ENCODE measurements around the gene ADAMTS12. TPM values are rescaled to one million over a fixed set of nuclear protein-coding genes. Genes with fewer than 3 reads are reported as not detected.

The ADAMTS12 gene
- total and polyA plus RNA-seq, 10 of the 15 experiments (the other 5 are each of a cell fraction or from before 2014, with no cell fraction given): 0.11 to 35.8 (median 20.7) TPM

- Histone ChIP-seq H4K20me1 (ENCODE audit: control insufficient read depth, insufficient read depth) (no peaks in the 10 kb centered on the region), H3K27me3 (replicated peaks in 1 of 2; ENCODE audit: control insufficient read depth in 2 of 2, insufficient read depth in 2 of 2, low read length in 1 of 2) (no peaks in the 10 kb centered on the region), H3K4me2 (ENCODE audit: control insufficient read depth, insufficient read depth) (no peak overlapping the region), H3K9me3 (replicated peaks; ENCODE audit: control insufficient read depth, insufficient read depth, low read length) (no peaks in the 10 kb centered on the region), H3K4me1 (ENCODE audit: control insufficient read depth, insufficient read depth, low read length) (no peaks in the 10 kb centered on the region), H3K9ac (ENCODE audit: control insufficient read depth, insufficient read depth, low read length) (no peak overlapping the region), H3K27ac (ENCODE audit: control insufficient read depth, insufficient read depth) (no peak overlapping the region), H3K4me3 (no peak overlapping the region), H2AFZ (ENCODE audit: control insufficient read depth, low read depth, low read length) (no peak overlapping the region), H3K79me2 (ENCODE audit: control insufficient read depth, insufficient read depth, low read length) (no peaks in the 10 kb centered on the region), H3K36me3 (ENCODE audit: control insufficient read depth in 2 of 2, insufficient read depth in 2 of 2, low read length in 1 of 2) (no peaks in the 10 kb centered on the region)
- ChIA-PET RAD21 (ENCODE audit: unreplicated experiment) (no interaction called here), POLR2A (no interaction called here), CTCF (no interaction called here), SMC1A (ENCODE audit: uncharacterized antibody, unreplicated experiment) (interaction anchor here (1.3 kb wide), 1 partner anchor 13 kb away, joined by 5 read pairs; no protein-coding TSS in a partner anchor)
- 50% methylated on average over 2 of the region's 2 CpGs for WGBS (ENCODE audit: insufficient coverage, insufficient replicate concordance, low lambda C conversion rate, missing lambda C conversion rate)
- in situ Hi-C loops (cut with MboI): no loop called here
- BruUV-seq (replicated peaks): no TSS peak
- ATAC-seq: no peak
- intact Hi-C loops (cut with micrococcal nuclease; ENCODE audit: unreplicated experiment): no loop called here
- TF ChIP-seq SIX5 (IDR thresholded peaks at IDR 0.05; ENCODE audit: low read depth, low read length, severe bottlenecking) (no peak), KLF5 (IDR thresholded peaks at IDR 0.05; ENCODE audit: partially characterized antibody) (no peak), PML (IDR thresholded peaks at IDR 0.05; ENCODE audit: low read length) (no peak)
- TF ChIP-seq, protein P1, sequence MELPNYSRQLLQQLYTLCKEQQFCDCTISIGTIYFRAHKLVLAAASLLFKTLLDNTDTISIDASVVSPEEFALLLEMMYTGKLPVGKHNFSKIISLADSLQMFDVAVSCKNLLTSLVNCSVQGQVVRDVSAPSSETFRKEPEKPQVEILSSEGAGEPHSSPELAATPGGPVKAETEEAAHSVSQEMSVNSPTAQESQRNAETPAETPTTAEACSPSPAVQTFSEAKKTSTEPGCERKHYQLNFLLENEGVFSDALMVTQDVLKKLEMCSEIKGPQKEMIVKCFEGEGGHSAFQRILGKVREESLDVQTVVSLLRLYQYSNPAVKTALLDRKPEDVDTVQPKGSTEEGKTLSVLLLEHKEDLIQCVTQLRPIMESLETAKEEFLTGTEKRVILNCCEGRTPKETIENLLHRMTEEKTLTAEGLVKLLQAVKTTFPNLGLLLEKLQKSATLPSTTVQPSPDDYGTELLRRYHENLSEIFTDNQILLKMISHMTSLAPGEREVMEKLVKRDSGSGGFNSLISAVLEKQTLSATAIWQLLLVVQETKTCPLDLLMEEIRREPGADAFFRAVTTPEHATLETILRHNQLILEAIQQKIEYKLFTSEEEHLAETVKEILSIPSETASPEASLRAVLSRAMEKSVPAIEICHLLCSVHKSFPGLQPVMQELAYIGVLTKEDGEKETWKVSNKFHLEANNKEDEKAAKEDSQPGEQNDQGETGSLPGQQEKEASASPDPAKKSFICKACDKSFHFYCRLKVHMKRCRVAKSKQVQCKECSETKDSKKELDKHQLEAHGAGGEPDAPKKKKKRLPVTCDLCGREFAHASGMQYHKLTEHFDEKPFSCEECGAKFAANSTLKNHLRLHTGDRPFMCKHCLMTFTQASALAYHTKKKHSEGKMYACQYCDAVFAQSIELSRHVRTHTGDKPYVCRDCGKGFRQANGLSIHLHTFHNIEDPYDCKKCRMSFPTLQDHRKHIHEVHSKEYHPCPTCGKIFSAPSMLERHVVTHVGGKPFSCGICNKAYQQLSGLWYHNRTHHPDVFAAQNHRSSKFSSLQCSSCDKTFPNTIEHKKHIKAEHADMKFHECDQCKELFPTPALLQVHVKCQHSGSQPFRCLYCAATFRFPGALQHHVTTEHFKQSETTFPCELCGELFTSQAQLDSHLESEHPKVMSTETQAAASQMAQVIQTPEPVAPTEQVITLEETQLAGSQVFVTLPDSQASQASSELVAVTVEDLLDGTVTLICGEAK (IDR thresholded peaks at IDR 0.05; ENCODE audit: borderline replicate concordance): no peak
- TF ChIP-seq, protein P2, sequence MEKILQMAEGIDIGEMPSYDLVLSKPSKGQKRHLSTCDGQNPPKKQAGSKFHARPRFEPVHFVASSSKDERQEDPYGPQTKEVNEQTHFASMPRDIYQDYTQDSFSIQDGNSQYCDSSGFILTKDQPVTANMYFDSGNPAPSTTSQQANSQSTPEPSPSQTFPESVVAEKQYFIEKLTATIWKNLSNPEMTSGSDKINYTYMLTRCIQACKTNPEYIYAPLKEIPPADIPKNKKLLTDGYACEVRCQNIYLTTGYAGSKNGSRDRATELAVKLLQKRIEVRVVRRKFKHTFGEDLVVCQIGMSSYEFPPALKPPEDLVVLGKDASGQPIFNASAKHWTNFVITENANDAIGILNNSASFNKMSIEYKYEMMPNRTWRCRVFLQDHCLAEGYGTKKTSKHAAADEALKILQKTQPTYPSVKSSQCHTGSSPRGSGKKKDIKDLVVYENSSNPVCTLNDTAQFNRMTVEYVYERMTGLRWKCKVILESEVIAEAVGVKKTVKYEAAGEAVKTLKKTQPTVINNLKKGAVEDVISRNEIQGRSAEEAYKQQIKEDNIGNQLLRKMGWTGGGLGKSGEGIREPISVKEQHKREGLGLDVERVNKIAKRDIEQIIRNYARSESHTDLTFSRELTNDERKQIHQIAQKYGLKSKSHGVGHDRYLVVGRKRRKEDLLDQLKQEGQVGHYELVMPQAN (conservative IDR thresholded peaks at IDR 0.05): no peak
- no peak for DNase-seq (ENCODE audit: low read depth, low spot score)
- FAIRE-seq: no peak
Measured at GRCh38 chr5:33758737-33759136, 133.1 kb downstream of the ADAMTS12 start.
